ENCODE data around the gene COBL.

The COBL gene

DNA sequence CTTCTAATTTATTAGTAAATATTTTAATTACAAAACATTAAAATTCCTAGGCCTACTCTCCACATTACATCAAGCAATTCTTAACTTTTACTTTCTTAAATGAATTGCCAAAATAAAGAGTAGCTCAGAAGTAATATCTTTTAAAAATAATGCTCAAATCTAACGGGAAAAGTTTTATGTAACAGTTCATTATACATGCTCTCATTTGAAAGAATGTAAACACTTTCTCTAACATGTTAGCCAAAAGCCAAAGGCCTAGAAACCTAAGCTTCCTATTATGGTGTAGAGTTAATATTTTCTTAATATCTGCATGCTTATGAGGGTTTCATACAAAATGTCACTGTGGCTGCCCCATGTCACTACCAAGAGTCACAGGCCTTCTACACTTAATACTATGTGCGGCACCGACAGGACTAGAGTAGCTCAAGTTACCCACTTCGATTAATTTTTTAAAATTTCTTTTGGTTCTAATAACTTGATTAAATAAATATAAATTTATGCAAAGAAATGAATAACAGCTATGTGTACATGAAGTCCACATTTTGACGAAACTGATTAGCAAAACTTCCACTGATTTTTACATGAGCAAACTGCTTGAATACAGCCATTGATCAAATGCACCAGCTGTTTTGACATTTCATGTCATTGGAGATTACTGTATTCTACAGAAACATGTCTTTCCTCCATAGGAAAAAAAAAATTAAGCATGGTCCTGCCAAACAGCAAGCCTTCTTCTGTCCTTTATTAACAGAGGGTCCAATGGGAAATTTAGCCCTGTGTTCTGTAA lies 3.5 kb downstream of the COBL start:
- H3F3A ChIP-seq (ENCODE audit: control insufficient read depth, insufficient read depth) = no peaks in the 10 kb centered on the region
- no peaks in the 10 kb centered on the region for H4K20me1 ChIP-seq (ENCODE audit: control insufficient read depth, insufficient read depth, low read depth, low read length)
- no peaks in the 10 kb centered on the region for H3K4me1 ChIP-seq (ENCODE audit: control insufficient read depth, low read length)
- TF ChIP-seq EZH2phosphoT487 (IDR thresholded peaks at IDR 0.05; ENCODE audit: borderline replicate concordance, low read length) = no peak
- TF ChIP-seq, protein P1, sequence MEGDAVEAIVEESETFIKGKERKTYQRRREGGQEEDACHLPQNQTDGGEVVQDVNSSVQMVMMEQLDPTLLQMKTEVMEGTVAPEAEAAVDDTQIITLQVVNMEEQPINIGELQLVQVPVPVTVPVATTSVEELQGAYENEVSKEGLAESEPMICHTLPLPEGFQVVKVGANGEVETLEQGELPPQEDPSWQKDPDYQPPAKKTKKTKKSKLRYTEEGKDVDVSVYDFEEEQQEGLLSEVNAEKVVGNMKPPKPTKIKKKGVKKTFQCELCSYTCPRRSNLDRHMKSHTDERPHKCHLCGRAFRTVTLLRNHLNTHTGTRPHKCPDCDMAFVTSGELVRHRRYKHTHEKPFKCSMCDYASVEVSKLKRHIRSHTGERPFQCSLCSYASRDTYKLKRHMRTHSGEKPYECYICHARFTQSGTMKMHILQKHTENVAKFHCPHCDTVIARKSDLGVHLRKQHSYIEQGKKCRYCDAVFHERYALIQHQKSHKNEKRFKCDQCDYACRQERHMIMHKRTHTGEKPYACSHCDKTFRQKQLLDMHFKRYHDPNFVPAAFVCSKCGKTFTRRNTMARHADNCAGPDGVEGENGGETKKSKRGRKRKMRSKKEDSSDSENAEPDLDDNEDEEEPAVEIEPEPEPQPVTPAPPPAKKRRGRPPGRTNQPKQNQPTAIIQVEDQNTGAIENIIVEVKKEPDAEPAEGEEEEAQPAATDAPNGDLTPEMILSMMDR (IDR thresholded peaks at IDR 0.05; ENCODE audit: low read depth, low read length, poor library complexity, severe bottlenecking) = no peak
- H3K27ac ChIP-seq (ENCODE audit: low read depth, low read length) = no peak overlapping the region
- no peaks in the 10 kb centered on the region for H3K79me2 ChIP-seq (ENCODE audit: control insufficient read depth, low read length)
- no peaks in the 10 kb centered on the region for H3K36me3 ChIP-seq (ENCODE audit: control insufficient read depth, low read length)
- peaks cover 6% of the 10 kb centered on the region; the same call in 1 of the 2 replicates for H3K9me3 ChIP-seq (ENCODE audit: control insufficient read depth, insufficient read depth, low read length)
- H3K4me2 ChIP-seq (ENCODE audit: low read length) = no peak overlapping the region
- no peaks in the 10 kb centered on the region for H3K27me3 ChIP-seq (ENCODE audit: control insufficient read depth, low read length)
- no peaks in the 10 kb centered on the region for H3K9me2 ChIP-seq (replicated peaks; ENCODE audit: control insufficient read depth, low read length)
- no peak overlapping the region for H3K4me3 ChIP-seq (ENCODE audit: low read length)

DNA sequence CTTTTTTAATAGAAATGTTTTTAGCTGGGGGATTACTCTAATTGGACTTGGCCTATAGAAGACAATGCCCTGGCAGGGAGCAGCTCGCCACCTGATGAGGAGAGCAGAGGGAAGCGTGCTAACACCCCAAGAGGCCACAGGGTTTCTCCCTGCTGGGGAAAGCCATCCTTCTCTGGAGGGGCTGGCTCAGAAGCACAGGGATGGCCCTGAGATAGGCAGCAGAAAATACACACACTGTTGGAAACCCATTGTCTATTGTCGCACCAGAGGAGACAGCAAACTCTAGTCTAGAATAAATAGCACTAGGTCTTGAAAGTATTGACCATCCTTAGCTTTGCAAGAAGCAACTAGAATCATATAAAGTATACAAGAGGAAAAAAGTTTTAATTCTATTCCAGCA lies 5.4 kb downstream of the COBL start:
- H3F3A ChIP-seq (ENCODE audit: control insufficient read depth, insufficient read depth) = no peaks in the 10 kb centered on the region
- no peaks in the 10 kb centered on the region for H3K4me1 ChIP-seq (ENCODE audit: control insufficient read depth, low read length)
- no peaks in the 10 kb centered on the region for H3K27me3 ChIP-seq (ENCODE audit: control insufficient read depth, low read length)
- H3K4me2 ChIP-seq (ENCODE audit: low read length) = no peak overlapping the region
- H3K36me3 ChIP-seq (ENCODE audit: control insufficient read depth, low read length) = no peaks in the 10 kb centered on the region
- H3K4me3 ChIP-seq (ENCODE audit: low read length) = no peak overlapping the region
- H3K9me2 ChIP-seq (replicated peaks; ENCODE audit: control insufficient read depth, low read length) = no peaks in the 10 kb centered on the region
- H3K9me3 ChIP-seq (ENCODE audit: control insufficient read depth, insufficient read depth, low read length) = no peaks in the 10 kb centered on the region
- TF ChIP-seq, protein P1 (IDR thresholded peaks at IDR 0.05; ENCODE audit: low read depth, low read length, poor library complexity, severe bottlenecking) = no peak
- no peak for TF ChIP-seq EZH2phosphoT487 (IDR thresholded peaks at IDR 0.05; ENCODE audit: borderline replicate concordance, low read length)
- no peaks in the 10 kb centered on the region for H4K20me1 ChIP-seq (ENCODE audit: control insufficient read depth, insufficient read depth, low read depth, low read length)
- H3K79me2 ChIP-seq (ENCODE audit: control insufficient read depth, low read length) = no peaks in the 10 kb centered on the region
- H3K27ac ChIP-seq (ENCODE audit: low read depth, low read length) = no peak overlapping the region

DNA sequence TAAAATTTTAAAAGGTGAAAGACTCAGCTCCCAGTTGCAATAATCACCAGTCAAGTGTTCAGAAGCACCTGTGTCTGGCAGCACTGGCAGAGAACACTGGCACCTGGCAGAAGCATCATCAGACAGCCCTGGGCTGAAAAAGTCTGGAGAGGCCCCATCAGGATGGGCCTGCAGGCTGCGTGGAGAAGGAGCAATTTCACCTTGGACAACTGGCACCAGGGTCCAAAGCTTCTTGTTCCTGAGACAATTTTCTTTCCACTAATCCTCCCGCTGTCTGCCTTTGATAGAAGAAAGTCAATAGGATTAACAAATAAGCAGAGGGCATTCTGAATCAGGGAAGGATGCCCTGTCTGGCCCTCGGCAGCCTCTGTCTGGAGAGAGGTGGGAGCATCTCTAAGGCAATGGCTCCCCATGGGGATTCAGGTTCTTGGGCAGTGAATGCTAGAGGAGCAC lies 6.5 kb downstream of the COBL start:
- H3F3A ChIP-seq (ENCODE audit: control insufficient read depth, insufficient read depth) = no peaks in the 10 kb centered on the region
- TF ChIP-seq EZH2phosphoT487 (IDR thresholded peaks at IDR 0.05; ENCODE audit: borderline replicate concordance, low read length) = no peak
- TF ChIP-seq, protein P1 (IDR thresholded peaks at IDR 0.05; ENCODE audit: low read depth, low read length, poor library complexity, severe bottlenecking) = no peak
- H3K4me2 ChIP-seq (ENCODE audit: low read length) = no peak overlapping the region
- H3K9me3 ChIP-seq (ENCODE audit: control insufficient read depth, insufficient read depth, low read length) = no peaks in the 10 kb centered on the region
- no peaks in the 10 kb centered on the region for H3K79me2 ChIP-seq (ENCODE audit: control insufficient read depth, low read length)
- H4K20me1 ChIP-seq (ENCODE audit: control insufficient read depth, insufficient read depth, low read depth, low read length) = no peaks in the 10 kb centered on the region
- no peak overlapping the region for H3K27ac ChIP-seq (ENCODE audit: low read depth, low read length)
- no peaks in the 10 kb centered on the region for H3K9me2 ChIP-seq (replicated peaks; ENCODE audit: control insufficient read depth, low read length)
- H3K36me3 ChIP-seq (ENCODE audit: control insufficient read depth, low read length) = no peaks in the 10 kb centered on the region
- H3K27me3 ChIP-seq (ENCODE audit: control insufficient read depth, low read length) = no peaks in the 10 kb centered on the region
- no peak overlapping the region for H3K4me3 ChIP-seq (ENCODE audit: low read length)
- no peaks in the 10 kb centered on the region for H3K4me1 ChIP-seq (ENCODE audit: control insufficient read depth, low read length)
